MM.1S (cell line): ENCODE results near the gene ELAC2.

Experiments
- CTCF ChIP-seq: fragments of 300-600 bp; sonication (generic); IDR thresholded peaks from 2 replicates; pipeline ENCODE4 v1.5.1; 2016; ENCODE audit warnings: antibody characterized with exemption, low read length, mixed read lengths
- EZH2 ChIP-seq: fragments of 300-600 bp; sonication (generic); optimal IDR thresholded peaks from 2 replicates; pipeline ENCODE3; 2017; ENCODE audit warnings: low read depth, mild to moderate bottlenecking, antibody characterized with exemption, low read length, mixed read lengths
- EZH2phosphoT487 ChIP-seq: fragments of 300-600 bp; sonication (generic); IDR thresholded peaks from 2 replicates; pipeline ENCODE4 v1.6.1; 2018; ENCODE audit warnings: antibody characterized with exemption, low read length

- no peak for TF ChIP-seq CTCF
- no peak for TF ChIP-seq EZH2
- no peak for TF ChIP-seq EZH2phosphoT487
These were observed 44.3 kb downstream of the ELAC2 start for GRCh38 chr17:12973496-12974004.
